M059J (cell line): ENCODE measurements around the gene CPNE2. TPM values are rescaled to one million over a fixed set of nuclear protein-coding genes. Genes with fewer than 3 reads are reported as not detected.
A peak's percentile ranks its signal among the peaks of the same experiment; 100 is the strongest.

Experiments used
- DNase-seq: peaks from one replicate; pipeline ENCODE4 v3.0.0-alpha.2; 2012; ENCODE audit warnings: low read depth
- total RNA-seq: library from RNA; depleted of rRNA; stranded (reverse); fragments of >200 nt; shearing (Covaris generic); gene quantifications from 2 replicates; pipeline ENCODE4 v1.2.3, GENCODE V29; 2014

The CPNE2 gene
- total RNA-seq, 1 experiment from 2014 or later = 27.5 TPM

DNA sequence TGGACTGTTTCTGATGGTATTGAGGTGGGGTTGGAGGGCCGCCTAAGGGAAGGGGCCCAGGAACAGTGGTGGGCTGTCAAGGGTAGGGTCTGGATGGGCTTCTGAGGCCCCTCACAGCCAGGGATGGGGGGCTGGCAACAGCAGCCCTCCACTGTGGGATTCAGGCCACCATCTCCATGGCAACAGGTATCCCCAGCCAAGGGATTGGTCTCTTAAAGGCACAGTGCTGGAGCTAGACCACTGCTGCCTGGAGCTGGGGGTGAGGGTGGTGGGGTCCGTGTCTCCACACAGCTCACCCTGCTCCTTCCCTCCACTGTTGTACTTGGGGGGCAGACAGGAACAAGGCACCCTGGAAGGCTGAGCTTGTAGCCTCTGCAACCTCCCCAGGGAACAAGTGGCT lies 51.6 kb downstream of the CPNE2 start:
- DNase-seq = no peak

DNA sequence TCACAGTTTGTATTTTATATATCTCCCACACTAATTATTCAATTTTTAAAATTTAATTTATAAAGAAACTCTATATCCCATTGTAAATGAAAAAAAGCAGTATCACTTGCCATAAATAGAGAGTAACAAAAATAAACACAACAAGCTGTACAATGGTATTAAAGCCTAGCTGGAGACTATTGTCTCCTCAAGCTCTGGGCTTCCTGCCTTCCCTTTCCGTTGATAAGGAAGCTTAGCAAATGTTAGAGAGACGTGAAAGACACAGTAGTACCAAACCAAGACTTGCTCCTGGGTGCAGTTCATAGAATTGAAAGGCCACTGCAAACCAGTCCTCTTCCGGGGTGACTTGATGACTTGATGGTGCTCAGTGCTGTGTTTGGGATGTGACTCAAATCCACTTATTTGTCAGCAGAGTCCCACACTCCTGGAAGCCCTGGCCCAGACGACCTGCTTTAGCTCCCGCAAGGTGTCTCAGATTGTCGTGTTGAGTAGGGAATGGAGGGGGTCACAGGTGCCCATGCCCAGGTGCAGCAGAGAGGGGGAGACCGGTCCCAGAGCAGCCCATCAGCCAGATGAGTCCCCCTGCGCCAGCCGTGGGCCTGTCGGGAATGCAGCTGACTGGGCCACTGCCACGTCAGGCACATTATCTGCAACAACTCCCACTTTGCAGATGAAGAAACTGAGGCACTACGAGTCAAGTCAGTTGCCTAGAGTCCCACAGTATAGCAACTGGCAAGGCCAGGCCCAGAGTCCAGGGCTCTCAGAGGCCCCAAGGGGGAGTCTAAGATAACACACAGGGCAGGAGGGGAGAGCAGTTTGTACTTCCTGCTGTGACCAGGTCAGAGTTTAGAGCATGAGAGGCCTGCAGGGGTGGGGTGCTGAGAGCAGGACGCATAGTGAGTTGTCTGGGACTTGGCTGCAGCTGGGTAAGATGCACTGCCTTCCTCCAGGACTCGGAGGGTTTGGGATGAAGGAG lies 53.0 kb downstream of the CPNE2 start:
- DNase-seq = no peak

DNA sequence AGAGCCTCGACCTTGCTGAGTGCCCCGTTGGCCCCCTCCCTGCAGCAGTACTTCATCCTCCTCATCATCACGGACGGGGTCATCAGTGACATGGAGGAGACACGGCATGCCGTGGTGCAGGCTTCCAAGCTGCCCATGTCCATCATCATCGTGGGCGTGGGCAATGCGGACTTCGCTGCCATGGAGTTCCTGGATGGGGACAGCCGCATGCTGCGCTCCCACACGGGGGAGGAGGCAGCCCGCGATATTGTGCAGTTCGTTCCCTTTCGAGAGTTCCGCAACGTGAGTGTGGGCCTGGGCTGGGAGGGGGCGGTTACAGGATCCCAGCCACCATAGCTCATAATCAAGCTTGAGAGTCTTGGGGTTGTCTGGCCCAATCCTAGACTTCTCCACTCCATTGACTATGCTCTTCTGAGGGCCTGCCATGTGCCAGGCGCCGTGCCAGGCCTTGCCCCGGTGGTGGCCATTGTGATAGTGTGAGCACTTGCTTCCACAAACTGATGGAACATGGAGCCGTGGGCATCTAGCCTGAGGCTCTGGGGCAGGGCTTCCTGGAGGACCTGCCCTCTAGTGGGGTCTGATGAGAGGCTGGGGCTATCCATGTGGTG lies 53.8 kb downstream of the CPNE2 start:
- no peak for DNase-seq

DNA sequence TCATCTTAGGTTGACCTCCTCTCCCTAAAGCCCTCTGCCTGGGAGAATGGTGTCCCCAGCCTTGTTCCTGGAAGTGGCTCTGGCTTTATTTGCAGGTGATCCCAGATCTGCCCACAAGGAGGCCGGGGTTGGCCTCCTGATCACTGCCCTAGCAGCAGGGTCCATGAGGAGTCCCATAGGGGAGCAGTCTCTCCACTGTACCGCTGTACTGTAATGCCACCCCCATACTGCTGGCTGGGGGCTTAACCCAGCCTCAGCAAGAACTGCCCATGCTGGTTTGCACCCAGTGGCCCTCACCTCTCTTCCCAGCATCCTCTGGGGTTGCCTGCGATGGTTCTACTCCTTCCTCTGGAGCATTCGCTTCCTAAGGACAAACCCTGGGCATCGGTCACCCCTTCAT lies 54.4 kb downstream of the CPNE2 start:
- peak; percentile 23 for DNase-seq

DNA sequence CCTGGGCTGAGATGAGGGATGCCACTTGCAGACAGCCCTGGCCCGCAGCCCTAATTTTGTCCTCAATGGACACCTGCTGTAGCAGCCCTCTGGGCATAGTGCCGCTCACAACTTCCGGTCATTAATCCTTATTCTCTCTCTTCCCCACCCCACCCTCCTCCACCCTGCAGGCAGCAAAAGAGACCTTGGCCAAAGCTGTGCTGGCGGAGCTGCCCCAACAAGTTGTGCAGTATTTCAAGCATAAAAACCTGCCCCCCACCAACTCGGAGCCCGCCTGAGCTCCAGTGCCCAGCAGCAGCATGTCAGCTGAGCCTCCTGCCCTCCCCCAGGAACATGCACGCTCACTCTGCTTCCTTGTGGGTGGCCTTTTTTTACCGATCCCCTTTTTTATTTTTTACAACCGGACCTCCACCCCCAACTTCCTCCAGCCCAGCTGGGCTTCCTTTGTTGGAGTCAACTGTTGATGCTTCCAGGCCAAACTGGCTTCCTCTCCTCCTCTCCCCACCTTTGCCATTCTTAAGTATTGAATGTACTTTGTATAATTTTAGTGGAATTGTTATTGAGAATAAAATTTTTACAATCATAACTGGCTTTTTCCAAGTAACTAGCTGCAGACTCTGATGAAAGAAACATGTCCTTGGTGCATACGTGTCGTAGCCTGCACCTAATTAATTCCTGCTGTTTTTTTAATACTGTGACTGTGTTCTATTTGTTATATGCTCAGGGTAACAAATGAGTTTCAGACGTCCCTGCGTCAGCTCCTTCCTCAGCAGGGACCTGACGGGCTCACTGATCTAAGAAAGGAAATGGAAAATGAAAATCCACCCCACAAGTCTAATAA lies 55.2 kb downstream of the CPNE2 start:
- DNase-seq = no peak

DNA sequence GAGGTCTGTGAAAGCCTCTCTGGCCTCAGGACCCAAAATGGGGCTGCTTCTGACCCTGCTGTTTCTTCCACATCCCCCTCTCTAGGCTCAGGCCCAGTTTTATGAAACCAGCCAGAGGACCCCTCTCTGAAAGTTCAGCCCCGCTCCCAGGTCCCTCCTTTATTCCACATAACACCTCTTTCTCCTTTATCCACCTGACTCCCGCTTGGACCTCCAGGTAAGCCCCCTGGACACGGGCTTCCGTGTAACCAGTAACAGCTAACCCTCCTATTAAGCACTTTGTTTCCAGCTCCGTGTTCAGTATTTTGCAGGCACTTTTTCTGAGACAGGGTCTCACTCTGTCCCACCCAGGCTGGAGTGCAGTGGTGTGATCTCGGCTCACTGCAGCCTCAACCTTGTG lies 56.1 kb downstream of the CPNE2 start:
- DNase-seq = no peak

DNA sequence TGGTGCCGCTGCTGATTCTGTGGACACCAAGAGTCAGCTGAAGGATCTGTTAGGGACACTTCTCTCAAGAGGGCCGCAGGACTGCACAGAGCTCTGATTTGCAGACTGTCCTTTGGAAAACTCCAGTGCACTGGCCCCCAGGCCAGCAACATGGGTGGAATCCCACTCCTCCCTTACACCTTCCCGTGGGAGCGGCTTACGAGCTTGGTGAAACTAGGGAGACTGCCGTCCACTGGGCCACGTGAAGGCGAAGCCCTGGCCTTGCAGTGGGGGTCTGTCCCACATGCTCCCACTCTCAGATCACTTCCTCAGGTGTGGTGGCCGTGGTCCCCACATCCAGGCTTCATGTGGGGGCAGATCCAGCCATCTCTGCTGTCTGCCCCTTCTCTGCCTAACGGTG lies 57.0 kb downstream of the CPNE2 start:
- DNase-seq = no peak

DNA sequence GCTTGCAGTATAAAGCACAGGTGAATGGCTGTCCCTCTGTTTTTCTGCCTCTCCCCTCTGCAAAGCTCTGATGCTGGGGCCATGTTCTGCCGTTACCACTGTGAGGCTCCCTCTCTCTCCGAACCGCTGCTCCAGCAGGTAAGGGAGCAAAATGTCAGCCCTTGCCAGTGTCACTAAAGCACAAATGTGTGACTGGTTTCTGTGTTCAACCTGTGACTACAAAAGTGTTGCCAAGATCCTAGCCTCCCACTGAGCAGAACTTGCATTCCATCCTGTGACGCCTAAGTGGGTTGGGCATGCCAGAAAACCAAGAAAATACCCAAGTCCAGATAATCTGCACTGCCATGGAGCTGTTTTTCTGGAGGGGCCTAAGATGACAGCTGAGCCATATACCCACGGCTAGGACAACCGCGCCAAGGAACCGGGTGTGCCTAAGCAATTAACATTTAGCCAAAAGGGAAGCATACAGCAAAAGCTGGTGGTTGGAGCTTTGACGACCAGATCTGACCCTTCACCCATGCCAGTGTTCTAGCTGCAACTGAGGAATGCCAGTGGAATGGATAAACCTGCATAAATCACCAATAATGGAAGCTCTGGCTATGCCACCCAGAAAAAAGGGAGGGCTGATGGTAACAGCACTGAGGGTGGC lies 58.4 kb downstream of the CPNE2 start:
- no peak for DNase-seq

DNA sequence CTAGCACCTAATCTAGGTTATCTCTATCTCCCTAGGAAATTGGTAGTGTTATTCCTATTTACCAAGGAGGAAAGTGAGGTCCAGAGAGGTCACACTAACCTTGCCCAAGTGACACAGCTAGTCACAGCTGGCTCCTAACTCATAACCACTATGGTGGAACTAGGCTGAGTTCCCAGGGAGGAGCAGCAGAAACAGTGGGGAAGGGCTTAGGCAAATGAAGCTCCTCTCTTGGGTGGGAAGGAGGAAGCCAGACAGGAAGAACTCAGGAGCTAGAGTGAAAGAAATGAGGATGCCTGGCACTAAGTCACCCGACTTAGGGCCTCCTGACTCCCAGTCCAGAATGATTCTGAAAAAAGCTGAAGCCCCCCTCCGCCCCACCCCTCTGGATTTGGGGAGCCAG lies 59.0 kb downstream of the CPNE2 start:
- no peak for DNase-seq

DNA sequence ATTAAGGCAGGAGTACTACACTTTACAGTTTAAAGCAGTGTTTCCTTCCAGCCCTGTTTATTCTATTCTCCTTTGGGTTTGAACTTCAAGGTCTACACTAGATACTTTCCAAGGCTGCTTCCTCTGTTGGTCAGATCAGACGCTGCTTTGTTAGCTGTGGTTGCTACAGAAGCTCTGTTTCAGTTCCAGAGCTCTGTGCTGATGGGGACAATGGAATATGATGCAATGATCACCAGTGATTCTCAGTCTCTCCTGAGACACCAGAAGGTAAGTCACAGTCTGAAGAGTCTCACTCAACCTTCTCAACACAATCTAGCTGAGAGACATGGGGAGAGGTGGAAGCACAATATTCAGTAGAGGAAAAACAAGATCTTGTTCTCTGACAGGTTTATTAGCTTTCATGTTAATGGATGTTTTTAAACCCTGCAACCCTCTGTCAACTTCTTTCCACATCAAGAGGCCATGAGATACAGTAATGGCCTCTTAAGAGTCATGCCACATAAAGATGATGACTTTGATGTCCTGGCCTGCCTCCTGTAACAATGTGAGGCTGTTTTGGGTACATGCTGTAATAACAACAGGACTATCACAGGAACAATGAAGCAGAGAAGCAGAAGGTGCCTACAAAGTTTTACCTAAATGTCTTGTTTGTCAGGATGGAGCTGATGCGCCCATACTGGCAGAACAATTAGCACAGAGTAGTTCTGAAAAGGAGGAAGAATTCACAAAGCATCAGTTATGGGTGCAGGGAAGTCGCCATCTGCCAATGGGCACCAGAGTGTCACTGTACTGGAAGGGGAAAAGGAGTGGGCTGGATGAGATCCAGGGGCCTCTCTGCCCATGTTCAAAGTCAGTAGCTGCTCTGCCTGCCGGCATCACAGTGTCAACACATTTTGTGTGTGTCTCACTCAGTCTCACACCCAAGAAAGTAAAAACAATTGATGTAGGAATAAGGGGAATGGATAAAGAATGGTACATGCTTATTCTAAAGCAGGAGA lies 60.0 kb downstream of the CPNE2 start:
- no peak for DNase-seq

DNA sequence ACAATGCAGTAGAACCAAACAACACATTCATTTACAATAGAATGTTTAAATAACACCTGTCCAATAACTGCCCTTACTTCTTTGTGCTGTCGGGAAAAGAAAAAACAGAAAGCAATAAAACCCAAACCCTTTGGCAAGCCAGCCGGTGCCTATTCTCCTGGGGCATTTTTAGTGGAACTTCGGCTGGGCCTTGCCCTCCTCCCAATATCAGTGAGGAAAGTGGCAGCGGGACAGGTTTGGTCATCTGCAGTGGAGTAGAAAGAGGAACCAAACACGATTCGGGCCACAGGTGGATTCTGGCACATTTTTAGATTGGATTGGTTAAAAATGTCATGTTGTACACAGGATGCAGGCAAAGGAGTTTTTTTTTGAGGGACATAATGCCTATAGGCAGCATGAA lies 61.5 kb downstream of the CPNE2 start:
- no peak for DNase-seq

DNA sequence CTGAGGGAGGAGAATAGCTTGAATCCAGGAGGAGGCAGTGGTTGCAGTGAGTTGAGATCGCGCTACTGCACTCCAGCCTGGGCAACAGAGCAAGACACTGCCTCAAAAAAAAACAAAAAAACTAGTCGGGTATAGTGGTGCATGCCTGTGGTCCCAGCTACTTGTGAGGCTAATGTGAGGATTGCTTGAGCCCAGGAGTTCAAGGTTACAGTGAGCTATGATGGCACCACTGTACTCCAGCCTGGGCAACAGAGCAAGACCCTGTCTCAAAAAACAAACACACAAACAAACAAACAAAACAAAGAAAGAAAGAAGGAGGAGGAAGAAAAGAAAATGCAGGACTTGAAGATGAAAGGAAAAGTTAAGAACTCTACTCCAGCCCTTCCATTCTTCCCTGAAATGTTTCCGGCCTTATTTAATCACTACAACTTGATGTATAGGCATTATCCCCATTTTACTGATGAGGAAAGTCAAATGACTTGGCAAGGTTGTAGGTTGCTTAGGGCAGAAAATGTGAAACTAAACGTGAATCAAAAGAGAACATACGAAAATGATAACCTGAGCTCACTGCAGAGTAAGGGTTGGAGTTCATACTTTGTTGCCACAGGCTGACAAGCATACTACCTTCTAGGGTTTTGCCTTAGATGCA lies 63.4 kb downstream of the CPNE2 start:
- no peak for DNase-seq

DNA sequence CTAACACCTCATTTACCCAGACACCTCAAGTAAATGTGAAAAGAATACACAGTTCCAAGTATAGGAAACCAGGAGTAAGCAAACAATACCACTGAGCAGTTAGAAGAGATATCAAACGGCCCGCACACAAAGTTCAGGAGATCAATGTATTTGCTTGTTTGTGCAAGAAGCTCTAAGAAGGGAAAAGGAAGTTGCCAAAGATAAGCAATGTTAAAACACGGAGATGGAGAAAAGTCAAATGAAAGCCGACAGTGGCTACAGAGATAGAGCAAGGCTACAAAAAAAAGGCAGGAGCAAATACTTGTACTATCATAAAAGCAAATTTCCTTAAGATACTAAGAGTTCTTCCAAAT lies 63.9 kb downstream of the CPNE2 start:
- no peak for DNase-seq

DNA sequence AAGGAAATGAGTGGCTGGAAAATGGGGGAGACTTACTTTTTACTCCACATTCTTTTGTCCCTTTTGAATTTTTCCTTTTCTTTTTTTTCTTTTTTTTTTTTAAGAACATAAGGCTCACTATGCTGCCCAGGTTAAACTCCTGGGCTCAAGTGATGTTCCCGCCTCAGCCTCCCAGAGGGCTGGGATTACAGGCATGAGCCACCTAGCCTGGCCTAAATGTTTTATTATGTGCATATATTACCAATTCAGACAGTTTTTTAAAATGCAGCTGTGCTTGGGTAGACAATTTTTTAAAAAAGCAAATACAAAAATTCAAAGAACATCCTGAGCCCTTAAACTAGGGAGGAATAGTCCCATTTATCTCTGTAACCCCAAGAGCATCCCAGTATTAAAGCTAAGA lies 65.2 kb downstream of the CPNE2 start:
- no peak for DNase-seq

DNA sequence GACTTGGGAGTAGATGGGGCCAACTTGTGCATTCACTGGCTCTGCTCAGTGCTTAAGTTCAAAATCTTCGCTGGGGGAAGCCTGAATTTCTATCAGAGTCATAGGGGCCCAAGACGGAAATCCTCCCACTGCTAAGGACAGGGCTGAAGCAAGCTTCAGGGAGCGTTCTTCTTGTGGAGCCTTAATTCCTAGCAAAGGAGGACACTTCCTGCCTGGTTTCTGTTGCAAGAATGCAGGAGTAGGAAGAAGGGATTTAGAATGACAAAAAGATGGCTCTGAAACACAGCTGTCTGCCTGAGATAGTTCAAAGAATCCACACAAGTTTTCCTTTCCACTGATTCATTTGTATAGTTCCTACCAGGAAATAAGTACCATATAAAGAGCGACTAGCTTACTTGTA lies 67.1 kb downstream of the CPNE2 start:
- DNase-seq = no peak

DNA sequence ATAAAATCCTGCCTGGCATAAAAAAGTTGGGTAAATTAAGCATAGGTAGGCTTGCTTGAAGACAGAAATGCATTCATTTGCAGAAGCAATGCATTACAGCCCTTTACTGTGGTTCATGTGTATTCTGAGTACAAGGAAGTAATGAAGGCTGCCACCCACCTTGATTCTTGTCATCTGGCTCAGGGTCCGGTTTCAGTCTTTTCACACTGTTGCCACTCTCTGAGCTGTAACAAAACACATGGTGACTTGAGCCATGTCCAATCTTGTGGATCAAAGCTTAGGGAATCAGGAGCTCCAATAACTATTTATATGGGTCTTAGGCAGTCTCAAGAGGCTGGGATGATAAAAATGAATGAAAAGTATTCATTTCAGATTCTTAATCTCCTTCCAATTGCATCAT lies 71.5 kb downstream of the CPNE2 start:
- DNase-seq = no peak

DNA sequence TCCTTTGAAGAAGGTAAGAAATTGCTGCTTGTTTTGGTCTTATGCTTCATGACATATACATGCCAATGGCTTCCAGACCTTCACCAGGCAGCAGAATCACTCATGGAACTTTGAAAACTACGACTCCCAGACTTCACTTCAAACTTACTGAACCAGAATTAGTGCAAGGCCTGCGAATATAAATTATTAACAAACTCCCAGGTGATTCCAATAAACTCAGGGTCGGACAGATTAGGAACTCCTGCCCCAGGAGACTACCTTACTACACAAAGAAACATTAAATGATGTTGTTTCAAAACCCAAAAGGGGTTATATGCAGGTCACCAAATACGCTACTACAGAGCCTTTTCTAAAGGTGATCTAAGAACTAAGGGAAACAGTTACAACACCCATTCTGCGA lies 73.1 kb downstream of the CPNE2 start:
- no peak for DNase-seq

DNA sequence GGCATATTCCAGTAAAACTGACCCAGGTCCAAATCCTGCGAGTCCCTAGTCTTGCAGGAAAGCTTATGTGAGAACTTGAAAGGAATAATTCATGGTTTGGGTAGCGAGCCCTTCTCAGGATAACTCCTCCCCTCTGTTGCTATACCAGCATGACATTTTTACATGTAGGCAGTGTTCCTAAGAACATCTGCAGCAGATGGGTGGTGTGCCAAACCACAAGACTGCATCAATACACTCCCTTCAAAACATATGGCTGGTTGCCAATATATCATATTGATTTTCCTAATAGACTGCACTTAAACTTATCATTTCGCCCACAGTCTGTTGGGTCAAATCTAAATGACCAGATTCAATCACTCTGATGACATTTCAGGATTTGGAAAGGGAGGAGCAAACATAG lies 73.6 kb downstream of the CPNE2 start:
- no peak for DNase-seq

DNA sequence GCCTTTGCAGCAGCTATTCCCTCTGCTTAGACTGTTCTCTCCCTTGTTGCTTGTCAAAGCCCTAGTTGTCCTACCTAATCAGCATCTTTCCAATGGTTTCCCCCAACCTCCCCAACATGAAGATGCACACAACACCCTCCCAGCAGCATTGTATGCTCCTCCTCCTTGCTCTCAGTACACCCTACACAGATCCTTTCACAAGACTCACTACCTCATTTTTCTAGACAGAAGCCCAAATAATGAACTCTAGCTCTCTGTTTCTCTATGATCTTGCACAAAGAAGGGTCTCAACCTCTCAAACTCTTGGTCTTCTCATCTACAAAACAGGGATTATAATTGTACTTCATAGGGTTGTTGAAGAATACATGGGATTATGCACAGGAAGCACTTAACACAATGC lies 74.1 kb downstream of the CPNE2 start:
- DNase-seq = no peak

DNA sequence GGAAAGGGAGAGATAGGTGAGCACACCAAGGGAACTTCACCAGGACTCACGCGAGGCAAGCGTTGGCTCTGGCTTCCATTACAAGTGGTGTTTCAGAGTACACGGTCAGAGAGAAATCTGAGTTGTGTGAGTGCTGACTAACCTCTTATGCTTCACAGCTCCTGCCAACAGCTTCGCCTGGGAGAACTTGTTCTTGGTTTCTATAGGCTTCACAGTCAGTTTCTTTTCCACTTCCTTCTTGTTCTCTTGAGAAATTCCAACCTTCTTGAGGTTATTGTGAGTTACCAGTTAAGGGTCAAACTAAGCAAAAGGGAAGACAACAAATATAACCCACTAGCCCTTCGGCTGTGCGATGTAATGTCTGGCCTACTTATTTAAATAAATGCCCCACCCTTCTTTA lies 74.6 kb downstream of the CPNE2 start:
- no peak for DNase-seq
